NCI-H146 treated with DMSO at 0.1 percent for 48 hours (cell line): Measurements from ENCODE around the gene CEPT1.

ENCODE experiments used
- DNase-seq: peaks from one replicate; lab custom pipeline; 2025; ENCODE audit not compliant: unreplicated experiment; lab: John Stamatoyannopoulos, UW

The CEPT1 gene

GRCh38 chr1:111225717-111226400, 85.8 kb downstream of the CEPT1 start:
- DNase-seq, result no peak

- DNase-seq, result no peak
These were observed 87.4 kb downstream of the CEPT1 start, which contains the start of gene CHI3L2 for GRCh38 chr1:111227434-111227833. Gene CHI3L2 (plus strand): TSS chr1:111227713. CDS start chr1:111227730, 17 bp downstream.

DNA sequence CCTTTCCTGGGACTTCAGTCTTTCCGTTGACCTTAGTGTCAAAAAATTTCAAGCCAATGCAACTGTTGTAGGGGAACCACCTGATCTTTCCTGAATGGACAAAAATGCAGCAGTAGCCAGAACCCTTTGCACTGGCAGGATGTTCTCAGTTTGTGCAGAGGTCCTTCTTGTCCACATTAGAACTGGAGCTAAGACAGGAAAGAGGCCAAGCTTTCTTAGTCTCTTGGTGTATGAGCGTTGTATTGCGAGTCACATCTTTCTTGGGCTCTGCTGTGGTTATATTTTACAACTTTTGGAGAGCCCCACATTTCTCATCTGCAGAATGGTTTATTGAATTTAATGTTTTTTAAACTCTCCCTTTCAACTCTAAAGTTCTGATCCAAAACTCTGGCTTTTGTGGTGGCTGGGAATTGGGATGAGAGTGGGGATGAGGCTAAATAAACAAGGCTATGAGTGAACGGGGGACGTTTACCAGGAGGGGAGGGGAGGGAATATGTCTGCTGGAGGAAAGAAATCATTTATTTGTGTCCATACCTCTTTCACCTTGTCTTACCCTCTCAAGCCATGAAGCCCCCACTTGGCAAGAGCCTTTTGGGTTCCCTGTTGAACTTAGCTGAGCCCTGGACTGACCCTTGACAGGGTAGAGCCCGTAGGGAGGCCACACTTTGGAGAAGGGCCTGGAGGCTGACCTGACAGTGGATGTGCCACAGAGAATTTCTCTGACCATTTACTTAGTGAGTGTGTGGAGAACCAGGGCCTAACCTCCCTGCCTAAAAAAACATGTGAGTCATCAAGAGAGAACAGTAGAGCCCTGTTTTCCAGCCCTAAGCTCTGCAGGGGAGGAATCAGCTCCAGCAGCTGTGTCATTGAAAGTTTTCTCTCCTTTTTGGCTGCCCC, 88.1 kb downstream of the CEPT1 start:
- no peak for DNase-seq

- DNase-seq, result no peak
These were observed 88.7 kb downstream of the CEPT1 start for GRCh38 chr1:111228748-111229126.

- DNase-seq, result no peak
These were observed 92.1 kb downstream of the CEPT1 start for GRCh38 chr1:111232134-111232533.

GRCh38 chr1:111234258-111234657, 94.2 kb downstream of the CEPT1 start:
- no peak for DNase-seq
